ENCODE results near the gene PNCK. TPM values are rescaled to one million over a fixed set of nuclear protein-coding genes. Genes with fewer than 3 reads are reported as not detected.

The PNCK gene
- total RNA-seq, 1 donor from 2014 or later, result 0.72 TPM

DNA sequence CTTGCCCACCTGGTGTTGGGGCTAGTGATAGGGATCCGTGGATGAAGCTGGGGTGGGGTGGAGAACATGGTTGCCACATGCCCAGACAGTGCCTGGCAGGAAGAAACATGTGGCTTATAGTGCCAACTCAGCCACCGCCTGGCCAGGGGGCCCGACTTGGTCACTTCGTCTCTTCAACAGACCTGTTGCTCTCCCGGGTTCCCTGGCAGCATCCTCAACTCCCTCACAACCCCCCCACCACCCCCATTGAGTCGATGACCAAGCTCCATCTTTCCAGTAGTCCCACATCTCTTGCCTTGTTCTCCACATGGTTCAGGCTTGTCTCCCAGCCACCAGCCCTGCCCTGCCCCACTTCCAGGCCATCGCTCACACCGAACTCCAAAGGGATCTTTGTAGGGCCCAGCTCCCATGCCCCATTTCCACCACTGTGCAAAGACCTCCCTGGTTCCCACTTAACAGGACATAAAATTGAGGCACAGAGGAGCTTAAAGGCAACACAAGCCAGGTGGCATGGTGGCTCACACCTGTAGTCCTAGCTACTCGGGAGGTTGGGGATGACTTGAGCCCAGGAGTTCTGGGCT lies 7.8 kb downstream of the PNCK start:
- no peak overlapping the region for H3K4me3 ChIP-seq
- no peaks in the 10 kb centered on the region for H3K4me1 ChIP-seq
- TF ChIP-seq, protein P1, sequence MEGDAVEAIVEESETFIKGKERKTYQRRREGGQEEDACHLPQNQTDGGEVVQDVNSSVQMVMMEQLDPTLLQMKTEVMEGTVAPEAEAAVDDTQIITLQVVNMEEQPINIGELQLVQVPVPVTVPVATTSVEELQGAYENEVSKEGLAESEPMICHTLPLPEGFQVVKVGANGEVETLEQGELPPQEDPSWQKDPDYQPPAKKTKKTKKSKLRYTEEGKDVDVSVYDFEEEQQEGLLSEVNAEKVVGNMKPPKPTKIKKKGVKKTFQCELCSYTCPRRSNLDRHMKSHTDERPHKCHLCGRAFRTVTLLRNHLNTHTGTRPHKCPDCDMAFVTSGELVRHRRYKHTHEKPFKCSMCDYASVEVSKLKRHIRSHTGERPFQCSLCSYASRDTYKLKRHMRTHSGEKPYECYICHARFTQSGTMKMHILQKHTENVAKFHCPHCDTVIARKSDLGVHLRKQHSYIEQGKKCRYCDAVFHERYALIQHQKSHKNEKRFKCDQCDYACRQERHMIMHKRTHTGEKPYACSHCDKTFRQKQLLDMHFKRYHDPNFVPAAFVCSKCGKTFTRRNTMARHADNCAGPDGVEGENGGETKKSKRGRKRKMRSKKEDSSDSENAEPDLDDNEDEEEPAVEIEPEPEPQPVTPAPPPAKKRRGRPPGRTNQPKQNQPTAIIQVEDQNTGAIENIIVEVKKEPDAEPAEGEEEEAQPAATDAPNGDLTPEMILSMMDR (IDR thresholded peaks at IDR 0.05), result no peak
- H3K36me3 ChIP-seq, result no peaks in the 10 kb centered on the region
- H3K27me3 ChIP-seq, result peaks cover 18% of the 10 kb centered on the region
- DNase-seq (no peak), ATAC-seq (no peak)
- no peak overlapping the region for H3K27ac ChIP-seq
- H3K9me3 ChIP-seq, result no peaks in the 10 kb centered on the region
- intact Hi-C loops (cut with DNase I), result no loop called here

DNA sequence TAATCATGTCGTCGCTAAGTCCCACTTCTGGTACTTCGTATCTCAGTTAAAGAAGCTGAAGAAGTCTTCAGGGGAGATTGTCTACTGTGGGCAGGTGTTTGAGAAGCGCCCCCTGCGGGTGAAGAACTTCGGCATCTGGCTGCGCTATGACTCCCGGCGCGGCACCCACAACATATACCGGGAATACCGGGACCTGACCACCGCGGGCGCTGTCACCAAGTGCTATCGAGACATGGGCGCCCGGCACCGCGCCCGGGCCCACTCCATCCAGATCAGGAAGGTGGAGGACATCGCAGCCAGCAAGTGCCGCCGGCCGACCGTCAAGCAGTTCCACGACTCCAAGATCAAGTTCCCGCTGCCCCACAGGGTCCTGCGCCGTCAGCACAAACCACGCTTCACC lies 11.3 kb downstream of the PNCK start:
- Histone ChIP-seq H3K4me1 (no peaks in the 10 kb centered on the region), H3K36me3 (no peaks in the 10 kb centered on the region), H3K4me3 (no peak overlapping the region), H3K27me3 (peaks cover 18% of the 10 kb centered on the region), H3K27ac (no peak overlapping the region), H3K9me3 (no peaks in the 10 kb centered on the region)
- no peak for ATAC-seq
- intact Hi-C loops (cut with DNase I), result no loop called here
- DNase-seq, result peak; percentile 73
- TF ChIP-seq, protein P1 (IDR thresholded peaks at IDR 0.05), result peak; percentile 45

DNA sequence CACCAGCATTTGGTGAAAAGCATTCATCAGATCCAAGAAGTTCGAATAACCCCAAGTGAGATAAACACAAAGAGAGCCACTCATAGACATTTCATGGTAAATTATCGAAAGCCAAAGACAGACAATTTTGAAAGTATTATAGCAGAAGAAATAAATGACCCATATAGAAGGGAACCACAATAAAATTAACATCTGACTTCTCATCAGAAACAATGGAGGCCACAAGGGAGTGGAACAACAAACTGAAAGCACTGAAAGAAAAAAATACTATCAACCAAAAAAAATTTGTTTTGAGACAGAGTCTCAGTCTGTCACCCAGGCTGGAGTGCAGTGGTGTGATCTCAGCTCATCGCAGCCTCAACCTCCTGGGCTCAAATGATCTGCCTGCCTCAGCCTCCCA lies 14.3 kb downstream of the PNCK start:
- DNase-seq (no peak), ATAC-seq (no peak)
- H3K9me3 ChIP-seq, result no peaks in the 10 kb centered on the region
- no peak overlapping the region for H3K4me3 ChIP-seq
- H3K36me3 ChIP-seq, result no peaks in the 10 kb centered on the region
- no peaks in the 10 kb centered on the region for H3K4me1 ChIP-seq
- TF ChIP-seq, protein P1 (IDR thresholded peaks at IDR 0.05), result no peak
- no peak overlapping the region for H3K27ac ChIP-seq
- peaks cover 18% of the 10 kb centered on the region for H3K27me3 ChIP-seq
- intact Hi-C loops (cut with DNase I), result no loop called here

DNA sequence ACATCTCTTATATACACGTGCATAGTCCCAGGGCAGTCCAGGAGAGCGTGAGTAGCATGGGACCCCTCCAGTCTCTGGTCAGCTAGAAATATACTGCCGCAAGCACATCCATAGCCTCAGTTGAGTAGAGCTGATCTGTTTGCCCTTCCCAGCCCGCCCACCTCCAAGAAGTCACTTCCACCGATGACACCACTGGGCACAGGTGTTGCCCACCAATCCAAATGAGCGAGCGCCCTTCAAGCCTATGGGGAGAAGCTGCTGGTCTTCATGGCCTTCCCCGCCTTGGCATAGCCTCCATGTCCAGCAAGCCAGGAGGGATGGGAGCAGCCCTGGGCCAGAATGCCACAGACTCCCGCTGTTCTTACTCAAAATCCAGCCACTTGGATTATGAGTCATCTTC lies 16.5 kb downstream of the PNCK start:
- no peak for ATAC-seq
- TF ChIP-seq, protein P1 (IDR thresholded peaks at IDR 0.05), result no peak
- no peaks in the 10 kb centered on the region for H3K9me3 ChIP-seq
- no peak overlapping the region for H3K27ac ChIP-seq
- no peak overlapping the region for H3K4me3 ChIP-seq
- H3K36me3 ChIP-seq, result no peaks in the 10 kb centered on the region
- no peak for DNase-seq
- H3K27me3 ChIP-seq, result peaks cover 9% of the 10 kb centered on the region
- no peaks in the 10 kb centered on the region for H3K4me1 ChIP-seq
- intact Hi-C loops (cut with DNase I), result no loop called here

DNA sequence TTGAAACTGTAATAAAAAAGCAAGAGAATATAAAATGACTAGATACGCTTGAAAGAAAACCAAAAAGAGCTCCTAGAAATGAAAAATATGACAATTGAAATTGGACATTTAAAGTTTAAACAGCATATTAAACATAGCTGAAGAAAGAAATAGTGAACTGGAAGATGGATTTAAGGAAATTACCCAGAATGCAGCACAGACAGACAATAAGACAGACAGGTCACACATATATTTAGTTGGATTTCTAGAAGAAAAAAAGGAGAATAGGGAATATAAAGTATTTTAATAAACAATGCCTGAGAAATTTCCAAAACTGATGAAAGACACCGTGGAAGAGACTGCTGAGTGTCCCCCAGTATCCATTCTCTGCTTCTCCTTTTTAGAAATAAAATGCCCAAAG lies 20.1 kb downstream of the PNCK start:
- no peaks in the 10 kb centered on the region for H3K4me1 ChIP-seq
- intact Hi-C loops (cut with DNase I), result no loop called here
- TF ChIP-seq, protein P1 (IDR thresholded peaks at IDR 0.05), result no peak
- ATAC-seq (no peak), DNase-seq (no peak)
- no peak overlapping the region for H3K4me3 ChIP-seq
- no peak overlapping the region for H3K27ac ChIP-seq
- no peaks in the 10 kb centered on the region for H3K36me3 ChIP-seq
- no peaks in the 10 kb centered on the region for H3K27me3 ChIP-seq
- H3K9me3 ChIP-seq, result no peaks in the 10 kb centered on the region

DNA sequence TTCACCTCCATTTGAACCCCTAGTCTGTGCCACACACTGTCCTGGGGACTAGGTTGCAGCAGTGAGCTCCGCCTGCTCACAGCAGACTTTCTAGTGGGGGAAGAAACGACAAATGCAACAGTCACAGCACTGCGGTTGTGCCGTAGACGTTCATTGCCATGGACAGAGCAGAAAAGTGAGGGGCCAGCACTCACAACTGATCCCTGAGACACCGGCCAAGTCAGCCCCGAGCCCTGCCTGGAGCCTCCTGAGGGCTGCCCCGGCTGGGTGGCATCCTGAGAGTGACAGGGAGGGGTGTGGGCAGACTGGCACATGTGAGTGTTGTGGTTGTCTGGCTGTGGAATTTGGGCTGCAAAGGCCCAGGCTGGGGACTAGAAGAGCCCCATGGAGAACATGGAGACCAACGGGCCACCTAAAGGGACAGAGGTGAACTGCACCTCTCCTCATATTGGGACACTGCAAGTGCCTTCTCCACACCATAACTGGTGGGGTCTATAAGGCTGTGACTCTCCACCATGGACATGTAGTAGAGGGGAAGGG lies 22.0 kb downstream of the PNCK start:
- ATAC-seq (no peak), DNase-seq (no peak)
- peaks cover 4% of the 10 kb centered on the region for H3K27me3 ChIP-seq
- intact Hi-C loops (cut with DNase I), result no loop called here
- no peaks in the 10 kb centered on the region for H3K36me3 ChIP-seq
- no peaks in the 10 kb centered on the region for H3K4me1 ChIP-seq
- TF ChIP-seq, protein P1 (IDR thresholded peaks at IDR 0.05), result peak; percentile 11
- H3K27ac ChIP-seq, result no peak overlapping the region
- no peaks in the 10 kb centered on the region for H3K9me3 ChIP-seq
- no peak overlapping the region for H3K4me3 ChIP-seq
